HG03196 (cell line): ENCODE measurements around the gene MYO18A.
"Not testable (repeated sequence)": the region's sequence is repeated elsewhere in the genome, so short reads cannot be mapped to it uniquely, and the experiment has no call there.

Experiments
- ATAC-seq: cut with Tn5 transposase; IDR thresholded peaks from one replicate; pipeline ENCODE4 v1.9.1; 2021; ENCODE audit not compliant: unreplicated experiment

Gene MYO18A

DNA sequence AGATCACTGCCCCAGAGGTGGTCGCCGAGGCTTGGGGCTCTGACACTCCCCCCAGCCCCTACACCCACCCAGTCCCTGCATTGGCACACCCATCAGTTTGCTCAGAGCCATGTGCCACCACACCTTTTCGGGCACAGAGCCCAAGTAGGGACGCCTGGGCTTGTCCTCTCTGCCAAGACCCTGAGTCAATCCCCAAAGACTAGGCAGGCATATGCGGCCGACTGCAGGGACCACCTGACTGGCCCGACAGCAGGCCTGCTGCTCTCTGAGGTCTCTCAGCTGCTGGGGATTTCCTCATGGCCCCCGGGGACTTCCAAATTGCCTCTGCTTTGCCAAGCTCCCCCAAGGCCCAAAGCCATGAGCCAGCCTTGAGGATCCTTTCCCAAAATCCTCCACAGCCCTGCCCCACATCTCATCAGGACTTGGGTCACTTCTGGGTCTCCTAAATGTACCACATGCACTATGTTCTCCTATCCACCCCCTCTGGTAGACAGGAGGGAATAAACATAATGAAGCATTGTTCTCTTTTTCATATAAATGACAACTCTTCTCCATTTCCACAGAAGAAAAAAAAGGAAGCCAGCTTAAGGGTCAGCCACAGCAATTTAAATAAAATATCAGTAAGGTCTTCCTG lies 30.6 kb downstream of the MYO18A start:
- ATAC-seq, result no peak

DNA sequence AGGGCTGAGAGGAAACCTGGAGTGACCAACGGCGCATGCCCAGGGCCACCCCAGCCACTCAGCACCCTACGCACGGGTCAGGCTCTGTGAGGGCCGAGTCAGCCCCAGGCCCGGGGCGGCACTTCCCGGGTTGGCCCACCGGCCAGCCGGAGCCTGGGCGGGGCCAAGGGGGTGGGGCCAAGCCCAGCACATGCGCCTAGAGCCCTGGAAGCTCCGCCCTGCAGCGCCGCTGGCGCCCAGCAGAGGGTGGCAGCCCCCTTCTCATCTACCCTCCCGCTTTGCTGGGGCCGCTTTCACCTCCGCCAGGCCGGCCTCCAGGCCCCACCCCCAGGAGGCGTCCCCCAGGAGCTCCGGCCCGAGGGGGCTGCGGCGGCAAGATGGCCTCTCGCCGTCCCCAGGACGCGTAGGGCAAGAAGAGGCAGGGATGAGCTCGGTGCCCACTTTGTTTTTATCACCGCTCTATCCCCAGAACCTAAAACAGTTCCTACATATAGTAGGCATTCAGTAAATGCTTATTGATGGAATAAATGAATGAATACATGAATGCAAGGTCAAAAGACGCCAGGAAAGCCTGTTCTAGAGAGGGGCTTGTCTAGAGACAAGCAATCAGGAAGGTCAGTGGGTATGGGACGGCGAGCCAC lies 31.3 kb downstream of the MYO18A start:
- ATAC-seq, result peak; percentile 68

DNA sequence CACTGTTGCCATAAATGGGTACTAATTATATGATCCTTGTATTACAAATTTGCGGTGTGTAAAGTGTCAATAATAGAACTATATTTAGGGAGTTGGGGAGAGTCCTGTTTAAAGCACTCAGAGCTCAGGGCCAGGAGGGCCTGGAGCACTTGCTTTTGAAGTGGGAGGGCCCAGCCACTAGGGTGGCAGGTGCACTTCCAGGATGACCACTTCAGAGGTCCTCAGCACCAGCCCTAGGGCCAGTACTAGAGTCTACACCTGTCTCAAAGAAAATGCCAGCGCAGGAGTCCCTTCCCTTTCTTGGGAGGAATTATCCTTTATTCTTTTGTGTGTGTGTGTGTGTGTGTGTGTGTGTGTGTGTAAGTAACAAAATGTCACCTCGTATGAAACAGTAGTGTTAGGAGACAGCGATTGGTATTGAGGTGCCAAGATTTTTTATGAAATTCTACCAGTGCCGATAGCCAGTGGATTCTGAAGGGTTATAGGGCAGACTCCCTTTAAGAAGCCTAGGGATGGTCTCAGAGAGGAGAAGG lies 31.9 kb downstream of the MYO18A start:
- no peak for ATAC-seq

DNA sequence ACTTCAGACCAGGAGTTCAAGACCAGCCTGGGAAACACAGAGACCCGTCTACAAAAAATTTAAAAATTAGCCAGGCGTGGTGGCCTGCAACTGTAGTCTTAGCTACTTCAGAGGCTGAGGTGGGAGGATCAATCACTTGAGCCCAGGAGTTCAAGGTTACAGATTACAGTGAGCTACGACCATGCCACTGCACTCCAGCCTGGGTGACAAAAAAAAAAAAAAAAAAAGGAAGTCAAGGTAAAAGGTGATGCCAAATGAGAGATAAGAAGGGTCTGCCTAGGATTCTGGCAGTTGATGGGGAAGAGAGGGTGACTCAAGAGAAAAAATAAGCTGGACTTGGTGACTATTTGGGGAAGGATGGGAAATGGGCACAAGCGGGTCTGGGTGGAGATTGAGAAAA lies 32.5 kb downstream of the MYO18A start:
- no peak for ATAC-seq

DNA sequence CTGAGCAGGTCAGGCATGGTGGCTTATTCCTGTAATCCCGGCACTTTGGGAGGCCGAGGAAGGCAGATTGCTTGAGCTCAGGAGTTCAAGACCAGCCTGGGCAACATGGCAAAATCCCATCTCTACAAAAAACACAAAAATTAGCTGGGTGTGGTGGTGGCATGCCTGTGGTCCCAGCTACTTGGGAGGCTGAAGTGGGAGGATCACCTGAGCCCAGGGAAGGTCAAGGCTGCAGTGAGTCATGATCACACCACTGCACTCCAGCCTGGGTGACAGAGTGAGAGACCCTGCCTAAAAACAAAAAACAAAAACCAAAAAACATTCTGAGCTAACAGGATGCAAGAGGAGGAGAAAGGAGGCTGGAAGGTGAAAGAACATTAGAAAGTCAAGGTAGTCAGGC lies 33.0 kb downstream of the MYO18A start:
- ATAC-seq, result not testable (repeated sequence)

DNA sequence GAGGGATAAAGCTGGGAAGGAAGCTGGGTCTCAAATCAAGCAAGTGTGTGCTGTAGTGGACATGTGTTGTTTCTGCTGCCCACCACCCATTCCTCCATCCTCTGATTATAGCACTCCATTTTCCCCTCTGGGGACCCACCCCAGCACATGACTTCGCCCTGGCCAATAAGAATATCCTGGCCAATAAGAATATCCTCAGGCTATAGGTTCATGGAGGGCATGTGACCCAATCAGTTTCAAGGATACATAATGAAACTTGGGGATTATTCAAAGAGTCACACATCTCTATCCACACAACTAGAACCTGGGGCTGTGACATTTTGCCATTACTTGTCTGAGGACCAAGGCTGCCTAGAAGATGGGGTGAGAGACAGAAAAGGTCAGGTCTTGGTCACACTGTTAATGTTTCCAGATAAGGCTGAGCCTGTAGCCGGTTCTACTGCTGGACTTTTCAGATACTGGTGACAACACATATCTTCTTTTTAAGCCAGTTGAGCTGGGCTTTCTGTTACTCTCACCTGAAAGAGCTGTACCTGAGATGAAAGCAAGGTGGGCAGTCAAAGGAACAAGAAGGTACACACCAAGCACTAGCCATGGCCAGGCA lies 33.7 kb downstream of the MYO18A start:
- no peak for ATAC-seq

DNA sequence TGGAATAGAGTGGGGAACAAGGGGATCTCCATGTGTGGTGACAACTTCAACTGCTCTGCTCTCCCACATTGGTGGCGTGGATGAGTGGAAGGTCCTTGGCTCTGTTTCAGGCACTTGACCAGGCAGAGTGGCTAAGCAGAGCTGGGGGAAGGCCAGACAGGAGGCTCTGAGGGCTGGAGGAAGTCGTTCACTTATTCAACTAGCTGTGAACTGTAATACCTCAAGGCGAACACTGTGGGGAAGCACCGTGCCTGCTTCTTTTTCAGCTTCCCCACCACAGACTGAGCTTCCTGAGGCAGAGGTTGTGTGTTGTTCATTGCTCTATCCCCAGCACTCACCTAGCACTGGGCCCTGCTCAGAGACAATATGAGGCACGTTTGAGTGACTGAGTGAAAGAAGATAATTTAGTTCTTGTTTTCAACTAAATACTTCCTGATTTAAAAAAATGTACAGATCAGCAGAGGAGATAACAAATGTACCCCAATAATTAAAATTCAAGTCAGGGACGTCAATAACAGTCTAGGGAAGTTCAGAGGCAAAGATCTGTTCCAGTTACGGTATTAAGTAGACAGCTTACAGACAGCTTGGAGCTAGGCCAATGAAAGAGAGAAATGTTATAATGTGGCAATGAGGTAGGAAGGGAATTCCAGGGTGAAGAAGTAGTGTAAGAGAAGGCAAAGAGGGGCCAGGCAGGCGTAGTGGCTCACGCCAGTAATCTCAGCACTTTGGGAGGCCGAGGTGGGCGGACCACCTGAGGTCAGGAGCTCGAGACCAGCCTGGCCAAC lies 34.7 kb downstream of the MYO18A start:
- peak; percentile 27 for ATAC-seq

DNA sequence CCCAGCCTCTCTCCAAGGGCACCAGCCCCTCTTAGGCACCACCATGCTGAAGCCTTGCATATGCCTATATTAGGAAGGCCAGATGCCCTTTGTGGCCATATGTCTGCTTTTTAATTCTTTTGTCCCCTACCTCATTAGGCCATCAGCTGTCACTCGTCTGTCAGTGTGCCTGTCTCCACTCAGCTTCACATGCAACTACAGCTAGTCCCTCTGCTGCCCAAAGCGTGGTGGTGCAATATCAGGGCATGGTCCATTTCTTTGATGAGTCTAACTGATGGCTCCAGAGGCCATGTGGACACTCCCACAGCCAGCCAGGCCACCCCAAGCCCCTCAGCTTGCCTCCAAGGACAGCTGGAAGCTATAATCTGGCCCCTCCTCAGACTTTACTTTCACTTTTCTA lies 36.3 kb downstream of the MYO18A start:
- no peak for ATAC-seq

DNA sequence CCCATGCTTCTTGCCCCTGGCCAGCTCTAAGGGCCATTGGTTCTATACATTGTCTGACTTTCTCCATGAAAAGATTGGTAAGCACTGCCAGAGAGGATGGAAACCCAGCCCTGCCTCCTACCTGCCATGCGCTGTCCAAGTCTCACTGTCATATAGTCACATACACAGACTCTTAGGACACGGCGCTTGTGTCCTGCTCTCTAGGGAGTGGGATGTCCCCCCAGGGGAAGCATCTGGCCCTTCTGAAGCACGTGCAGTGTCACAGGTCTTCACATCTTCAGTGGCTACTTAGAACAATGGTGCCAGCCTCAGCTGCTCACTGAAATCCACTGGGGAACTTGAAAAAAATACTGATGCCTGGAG lies 38.7 kb downstream of the MYO18A start:
- ATAC-seq, result no peak

DNA sequence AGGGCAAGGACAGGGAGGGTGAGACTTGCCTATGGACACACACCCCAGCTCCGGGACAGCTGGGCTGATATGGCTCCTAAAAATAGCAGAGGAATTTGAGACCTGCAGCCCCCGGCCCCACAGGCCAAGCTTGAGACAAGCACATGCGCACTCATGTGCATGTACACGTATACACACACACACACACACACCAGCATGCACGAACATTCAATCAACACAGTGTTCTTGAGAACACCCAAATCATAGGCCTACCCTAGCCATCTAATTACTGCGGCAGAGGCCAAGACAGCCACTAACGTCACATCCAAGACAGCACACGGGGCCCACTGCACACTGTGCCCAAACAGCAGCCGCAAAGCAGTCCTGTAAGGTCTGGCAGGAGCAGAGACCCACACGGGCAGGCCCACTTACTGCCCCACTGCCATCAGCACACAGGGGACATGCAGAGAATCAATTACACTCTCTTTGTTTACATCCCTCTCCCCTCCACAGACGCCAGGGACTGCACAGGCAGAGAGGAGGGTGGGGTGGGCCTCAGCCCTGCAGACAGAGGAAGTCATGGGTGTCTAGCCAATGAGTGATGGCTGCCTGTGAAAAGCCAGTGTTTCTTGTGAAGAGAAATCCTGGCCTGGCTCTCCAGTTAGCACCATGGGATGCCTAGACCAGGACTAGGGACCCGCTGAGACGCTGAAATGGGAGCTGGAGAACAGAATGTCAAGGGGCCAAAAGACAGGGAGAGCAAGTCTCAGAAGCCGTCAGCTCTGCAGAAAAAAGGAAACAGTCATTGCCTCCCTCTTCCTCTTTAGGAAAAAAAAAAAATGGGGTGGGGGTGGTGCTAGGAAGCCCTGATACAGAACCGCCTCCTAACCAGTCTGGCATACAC lies 39.3 kb downstream of the MYO18A start:
- no peak for ATAC-seq

DNA sequence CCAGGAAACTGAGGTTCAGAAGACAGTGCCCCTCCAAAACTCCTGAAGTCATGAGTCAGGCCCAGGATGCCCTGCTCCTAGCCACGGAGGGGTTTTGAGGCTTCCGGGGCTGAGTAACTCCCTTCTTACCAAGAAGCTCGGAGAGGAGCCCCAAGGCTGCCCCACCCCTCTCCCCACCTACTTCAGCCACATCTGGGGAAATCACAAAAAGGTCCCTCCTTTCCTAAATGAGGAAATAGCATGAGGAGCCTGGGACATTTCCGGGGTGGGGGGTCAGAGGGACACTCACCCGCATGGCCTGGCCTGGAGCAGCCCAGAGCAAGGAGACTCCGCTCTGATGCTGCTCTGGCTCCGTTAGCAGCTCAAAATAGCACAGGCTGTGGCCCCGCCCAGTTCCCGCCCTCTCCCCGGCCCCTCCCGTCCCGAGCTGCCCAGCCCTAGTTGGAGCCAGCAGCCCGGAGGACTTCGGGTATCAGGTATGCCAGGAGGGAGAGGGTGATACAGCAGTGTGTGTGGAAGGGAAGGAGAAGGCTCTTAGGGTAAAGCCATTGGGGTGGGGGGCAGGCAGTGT lies 40.1 kb downstream of the MYO18A start:
- no peak for ATAC-seq

DNA sequence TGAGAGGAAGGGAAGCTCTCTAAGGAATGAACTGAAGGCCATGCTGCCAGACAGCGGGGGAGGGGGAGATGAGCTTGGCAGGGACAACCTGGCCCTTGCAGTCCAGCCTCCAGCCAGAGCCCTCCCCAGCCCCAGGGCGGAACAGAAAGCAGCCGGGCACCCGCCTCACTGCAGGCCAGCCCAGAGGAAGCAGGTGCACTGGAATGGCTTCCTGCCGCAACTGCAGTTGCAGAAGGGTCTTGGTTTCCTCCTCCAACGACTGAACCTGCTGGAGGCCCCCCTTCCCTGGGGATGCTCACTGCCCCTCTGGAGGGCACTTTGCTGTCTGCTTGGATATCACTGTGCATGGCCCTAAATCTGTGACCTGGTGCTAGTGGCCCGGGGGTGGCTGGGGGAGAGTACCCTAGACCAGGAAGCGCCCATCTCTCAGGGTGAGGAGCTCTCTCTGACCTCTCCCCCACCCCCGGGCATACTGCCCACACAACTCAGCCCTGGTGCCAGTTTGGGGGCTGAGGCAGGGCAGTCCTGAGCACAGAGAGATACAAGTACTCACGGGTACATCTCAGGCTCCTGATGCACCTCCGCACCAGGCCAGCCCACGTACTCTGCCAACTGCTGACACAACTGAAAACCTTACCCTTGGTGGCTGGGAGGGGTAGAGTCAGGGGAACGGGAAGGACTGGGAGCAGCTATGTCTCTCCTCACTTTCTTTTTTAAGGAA lies 41.1 kb downstream of the MYO18A start:
- no peak for ATAC-seq

DNA sequence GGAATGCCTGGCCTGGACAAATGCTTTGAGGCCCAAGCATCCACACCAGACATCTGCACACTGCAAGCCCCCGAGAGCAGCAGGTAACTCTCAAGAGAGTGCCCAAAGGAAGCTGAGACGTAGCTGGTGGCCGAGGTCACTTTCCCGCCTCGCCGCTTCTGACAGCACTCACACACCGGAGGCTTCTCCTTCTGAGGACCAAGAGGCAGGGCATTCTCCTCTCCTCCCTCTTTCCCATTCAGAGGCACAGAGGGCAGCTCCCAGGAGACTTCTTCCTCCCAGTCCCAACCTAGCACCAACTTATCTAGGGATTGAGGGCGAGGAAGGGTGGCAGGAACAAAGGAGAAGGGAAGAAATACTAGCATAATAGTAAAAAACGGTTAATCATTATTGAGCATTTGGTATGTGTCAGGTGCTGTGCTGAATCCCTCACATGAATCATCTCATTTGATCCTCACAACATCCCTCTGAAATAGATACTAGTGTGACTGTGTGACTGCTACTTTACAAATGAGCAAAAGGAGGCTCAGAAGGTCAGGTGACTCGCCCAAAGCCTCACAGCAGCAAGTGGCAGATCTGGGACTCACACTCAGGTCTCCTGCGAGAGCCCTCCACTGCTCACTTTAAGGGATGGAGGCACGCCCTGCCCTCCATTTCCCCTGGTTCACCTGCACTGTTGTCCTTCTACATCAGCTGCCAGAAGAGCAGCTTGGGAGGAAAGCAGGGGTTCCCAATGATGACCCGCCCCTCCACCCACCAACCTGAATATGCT lies 41.8 kb downstream of the MYO18A start:
- no peak for ATAC-seq

DNA sequence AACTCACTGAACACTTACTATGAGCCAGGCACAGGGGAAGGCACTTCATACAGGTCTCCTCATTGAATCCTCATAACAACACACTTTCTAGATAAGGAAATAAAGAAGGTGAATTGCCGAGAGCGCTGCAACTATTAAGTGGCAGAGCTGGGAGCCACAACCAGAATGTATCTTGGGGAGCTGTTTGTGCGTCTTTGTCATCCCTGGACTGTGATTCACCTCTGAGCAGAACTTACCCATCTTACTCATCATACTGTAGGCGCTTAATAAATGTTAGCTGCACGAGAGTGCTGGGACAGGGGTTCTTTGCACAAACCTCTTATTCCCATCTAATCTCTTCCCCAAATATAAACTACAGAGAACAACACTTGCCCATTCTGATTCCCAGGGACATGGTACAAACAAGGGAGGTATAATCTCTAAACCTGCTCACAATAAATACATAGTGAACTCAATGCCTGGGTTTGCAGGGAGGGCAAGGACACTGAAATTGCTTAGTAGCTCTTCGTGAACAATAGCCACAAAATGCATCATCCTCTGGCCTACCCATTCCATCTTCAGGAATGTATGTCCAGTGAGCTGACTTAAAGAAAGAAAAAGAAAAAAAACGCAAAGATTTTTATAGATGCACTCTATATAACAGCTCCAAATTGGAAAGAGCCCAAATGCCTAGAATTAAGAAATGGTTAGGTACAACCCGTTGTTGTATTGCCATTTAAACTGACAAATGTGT lies 43.0 kb downstream of the MYO18A start:
- no peak for ATAC-seq

DNA sequence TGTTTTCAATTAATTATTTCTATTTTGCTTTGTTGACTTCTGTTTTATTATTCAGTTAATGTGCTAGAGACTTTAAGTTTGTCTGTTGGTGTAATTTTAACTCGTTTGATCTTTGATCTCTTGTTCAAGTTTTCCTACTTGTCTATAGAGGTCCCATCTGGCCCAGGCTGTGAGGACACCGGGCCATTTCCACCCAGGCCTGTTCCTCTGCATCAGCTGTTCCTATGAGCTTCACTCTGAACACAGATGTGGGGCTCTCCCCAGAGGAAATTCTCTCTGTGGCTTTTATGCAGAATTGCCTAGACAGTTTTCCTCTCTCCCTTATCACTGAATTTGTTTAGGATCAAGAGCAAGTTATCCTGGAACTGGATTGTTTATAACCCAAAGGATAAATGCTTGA lies 44.7 kb downstream of the MYO18A start:
- no peak for ATAC-seq

DNA sequence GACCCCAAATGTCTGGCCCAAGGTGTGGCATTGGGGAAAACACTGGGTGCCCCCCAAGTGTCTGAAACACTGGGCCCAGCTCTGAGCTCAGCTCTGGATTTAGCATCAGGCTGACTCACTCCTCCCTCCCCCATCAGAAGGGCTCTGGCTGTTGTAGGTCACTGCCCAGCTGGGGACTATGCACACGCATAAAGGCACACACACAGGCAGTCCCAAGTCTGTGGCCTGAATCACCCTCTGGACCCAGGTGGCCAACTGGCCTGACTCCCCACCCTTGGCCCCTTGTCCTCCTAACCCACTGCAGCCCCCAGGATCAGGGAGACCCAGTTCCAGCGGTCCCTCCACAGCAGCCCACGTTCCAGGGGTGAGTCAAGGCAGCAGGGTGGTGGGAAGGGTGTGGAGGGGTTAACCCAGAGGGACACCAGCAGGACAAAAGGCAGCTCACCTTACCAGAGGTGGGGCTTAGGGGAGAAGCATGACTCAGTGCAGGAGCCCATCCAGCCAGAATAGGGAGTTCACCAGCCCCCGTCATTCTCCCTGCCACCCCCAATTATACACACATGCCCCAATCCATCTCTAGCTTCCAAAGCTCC lies 47.0 kb downstream of the MYO18A start:
- ATAC-seq, result no peak

DNA sequence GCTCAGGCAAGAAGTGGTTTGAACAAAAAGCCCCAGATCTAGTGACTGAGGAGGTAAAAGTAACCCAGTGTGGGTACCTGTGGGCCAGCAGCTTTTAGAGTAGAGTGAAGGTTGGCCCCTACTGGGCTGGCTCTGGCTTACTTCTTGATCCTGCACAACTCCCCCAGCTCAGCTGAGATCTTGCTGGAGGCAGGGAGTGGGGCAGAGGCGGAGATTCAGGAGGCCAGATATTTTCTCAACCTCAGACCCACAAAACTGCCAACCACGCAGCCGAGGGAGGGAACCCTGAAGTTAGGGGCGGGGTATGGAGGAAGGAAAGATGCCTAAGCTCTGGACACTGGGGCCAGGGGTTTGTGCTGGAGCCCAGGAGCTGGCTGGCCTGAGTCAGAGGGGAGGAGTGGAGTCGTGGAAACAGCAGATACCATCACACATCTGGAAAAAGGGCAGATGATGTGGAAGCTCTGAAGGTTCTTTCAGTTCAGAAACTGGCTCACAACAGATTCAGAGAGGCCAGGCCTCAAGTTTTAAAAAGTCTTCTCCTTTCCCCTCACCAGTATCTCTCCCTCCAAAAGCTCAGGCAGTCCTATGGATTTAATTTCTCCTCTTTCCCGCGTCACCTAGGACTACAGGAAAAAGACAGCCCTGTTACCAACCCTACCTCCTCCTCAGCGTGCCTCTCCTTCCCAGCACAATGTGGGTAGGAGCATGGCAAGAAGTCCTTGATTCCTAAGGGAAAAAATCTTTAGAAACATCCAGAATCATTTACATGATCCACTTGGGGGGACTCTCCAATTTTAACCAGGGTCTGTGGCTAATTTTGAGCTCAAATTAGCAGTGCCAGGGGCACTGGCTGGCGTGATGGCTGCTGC lies 48.1 kb downstream of the MYO18A start:
- ATAC-seq, result no peak
